H1 (cell line): ENCODE results near the gene PPP1R9A. TPM values are rescaled to one million over a fixed set of nuclear protein-coding genes. Genes with fewer than 3 reads are reported as not detected.

Experiments used
- CTCF ChIA-PET: fragments of 300-600 bp; sonication (Branson Sonifier 250); formaldehyde crosslinking; loops from one replicate; lab custom pipeline; 2021; ENCODE audit not compliant: partially characterized antibody; lab: Charles Lee
- POLR2A ChIA-PET: fragments of 300-600 bp; sonication (Branson Sonifier 250); formaldehyde crosslinking; loops from one replicate; lab custom pipeline; 2021; ENCODE audit warnings: inconsistent platforms; ENCODE audit not compliant: partially characterized antibody; lab: Charles Lee
- DNase-seq, 2 experiments: peaks; one replicate each; pipeline versions ENCODE4 v3.0.0 to v3.0.0-alpha.2; 2010 to 2022; ENCODE audit warnings: low spot score in 2 of 2, low read depth in 1 of 2, mixed read lengths in 1 of 2
- FAIRE-seq: peaks from 2 replicates; lab custom pipeline; 2011; peaks lifted over from hg19 to GRCh38; lab: Jason Lieb, UNC
- H2AFZ ChIP-seq: 2 replicates; pipeline ENCODE4 v1.8.1; 2012; ENCODE audit warnings: low read length, inconsistent platforms
- H2AK5ac ChIP-seq: 2 replicates; pipeline ENCODE4 v1.6.1; 2013; ENCODE audit warnings: low read depth, low read length
- H2BK120ac ChIP-seq: replicated peaks from 2 replicates; pipeline ENCODE3; 2013; ENCODE audit warnings: low read depth, low read length, inconsistent platforms
- H2BK12ac ChIP-seq: 2 replicates; pipeline ENCODE4 v1.6.1; 2013; ENCODE audit warnings: low read depth, low read length
- H2BK15ac ChIP-seq: 2 replicates; pipeline ENCODE4 v1.6.1; 2013; ENCODE audit warnings: low read length
- H2BK20ac ChIP-seq: 2 replicates; pipeline ENCODE4 v1.6.1; 2013; ENCODE audit warnings: low read length
- H2BK5ac ChIP-seq: 2 replicates; pipeline ENCODE4 v1.6.1; 2013; ENCODE audit warnings: low read depth, low read length
- H3K14ac ChIP-seq: 2 replicates; pipeline ENCODE4 v1.6.1; 2013; ENCODE audit warnings: inconsistent platforms; ENCODE audit not compliant: insufficient read length
- H3K18ac ChIP-seq: 2 replicates; pipeline ENCODE4 v1.6.1; 2013; ENCODE audit warnings: low read length; ENCODE audit errors: extremely low read depth
- H3K23ac ChIP-seq: 2 replicates; pipeline ENCODE4 v1.6.1; 2013; ENCODE audit warnings: inconsistent platforms; ENCODE audit not compliant: insufficient read length
- H3K23me2 ChIP-seq: 2 replicates; pipeline ENCODE4 v1.6.1; 2013; ENCODE audit warnings: low read depth, low read length
- H3K27ac ChIP-seq: 2 replicates; pipeline ENCODE4 v1.6.1; 2011; ENCODE audit warnings: low read depth, low read length, inconsistent platforms
- H3K27me3 ChIP-seq, 4 experiments: replicated peaks in 1 of 4; 1 replicate in 1 of 4; 2 replicates in 3 of 4; pipeline versions ENCODE4 v1.6.1 to v1.8.1; 2011 to 2013; ENCODE audit warnings: low read length in 3 of 4, mild to moderate bottlenecking in 3 of 4, inconsistent platforms in 2 of 4, mixed read lengths in 2 of 4, moderate library complexity in 1 of 4; ENCODE audit not compliant: control insufficient read depth in 3 of 4, insufficient read depth in 3 of 4; ENCODE audit errors: extremely low read depth in 1 of 4
- H3K36me3 ChIP-seq, 4 experiments: 2 replicates each; pipeline versions ENCODE4 v1.6.1 to v1.8.1; 2011 to 2013; ENCODE audit warnings: mild to moderate bottlenecking in 4 of 4, low read length in 3 of 4, moderate library complexity in 2 of 4, control low read depth in 1 of 4, inconsistent platforms in 1 of 4; ENCODE audit not compliant: insufficient read depth in 4 of 4, control insufficient read depth in 2 of 4
- H3K4ac ChIP-seq: replicated peaks from 2 replicates; pipeline ENCODE3; 2013; ENCODE audit warnings: low read length, low read depth, mixed read lengths, inconsistent platforms; ENCODE audit not compliant: insufficient read length
- H3K4me1 ChIP-seq, 4 experiments: replicated peaks in 1 of 4; 1 replicate in 1 of 4; 2 replicates in 3 of 4; pipeline versions ENCODE4 v1.6.1 to v1.8.1; 2011 to 2013; ENCODE audit warnings: low read length in 3 of 4, inconsistent platforms in 2 of 4, mixed read lengths in 1 of 4; ENCODE audit not compliant: insufficient read depth in 4 of 4, control insufficient read depth in 3 of 4
- H3K4me2 ChIP-seq, 2 experiments: 2 replicates each; pipeline versions ENCODE4 v1.6.1 to v1.8.1; 2011 to 2013; ENCODE audit warnings: low read depth in 2 of 2, low read length in 2 of 2, control low read depth in 1 of 2, inconsistent platforms in 1 of 2, mild to moderate bottlenecking in 1 of 2; ENCODE audit not compliant: insufficient read depth in 1 of 2
- H3K4me3 ChIP-seq, 4 experiments: fragments of 200-600, 300-600 bp in 1 of 4; sonication (generic), shearing (Covaris generic), sonication (Bioruptor Twin) in 1 of 4; 2 replicates each; pipeline versions ENCODE4 v1.5.1 to v1.8.1; 2011 to 2016; ENCODE audit warnings: low read length in 4 of 4, low read depth in 3 of 4, control low read depth in 2 of 4, inconsistent platforms in 2 of 4, mild to moderate bottlenecking in 2 of 4, mixed read lengths in 1 of 4, moderate library complexity in 1 of 4; ENCODE audit not compliant: insufficient read depth in 2 of 4; ENCODE audit errors: extremely low read depth in 1 of 4
- H3K56ac ChIP-seq: replicated peaks from 2 replicates; pipeline ENCODE3; 2013; ENCODE audit warnings: low read depth, mild to moderate bottlenecking, mixed read lengths, low read length, inconsistent platforms; ENCODE audit not compliant: insufficient read length
- H3K79me1 ChIP-seq: 2 replicates; pipeline ENCODE4 v1.6.1; 2013; ENCODE audit warnings: low read depth, low read length, control low read depth
- H3K79me2 ChIP-seq, 2 experiments: 2 replicates each; pipeline versions ENCODE4 v1.6.1 to v1.8.1; 2012 to 2013; ENCODE audit warnings: low read length in 2 of 2, mild to moderate bottlenecking in 2 of 2, inconsistent platforms in 1 of 2; ENCODE audit not compliant: insufficient read depth in 2 of 2, control insufficient read depth in 1 of 2
- H3K9ac ChIP-seq, 4 experiments: replicated peaks in 1 of 4; 1 replicate in 1 of 4; 2 replicates in 3 of 4; pipeline versions ENCODE4 v1.6.1 to v1.8.1; 2011 to 2013; ENCODE audit warnings: low read depth in 3 of 4, low read length in 3 of 4, control low read depth in 2 of 4, mild to moderate bottlenecking in 2 of 4, moderate library complexity in 2 of 4, inconsistent platforms in 1 of 4; ENCODE audit errors: extremely low read depth in 1 of 4
- H3K9me3 ChIP-seq, 2 experiments: 2 replicates each; pipeline versions ENCODE4 v1.6.1 to v1.8.1; 2012 to 2013; ENCODE audit warnings: mild to moderate bottlenecking in 2 of 2, moderate library complexity in 2 of 2, control low read depth in 1 of 2, inconsistent platforms in 1 of 2, low read depth in 1 of 2, low read length in 1 of 2, mixed read lengths in 1 of 2; ENCODE audit not compliant: insufficient read depth in 2 of 2
- H4K20me1 ChIP-seq, 2 experiments: replicated peaks in 1 of 2; 2 replicates each; pipeline versions ENCODE3 to v1.8.1; 2011 to 2013; ENCODE audit warnings: inconsistent platforms in 2 of 2, low read length in 2 of 2, mild to moderate bottlenecking in 1 of 2; ENCODE audit not compliant: insufficient read depth in 2 of 2, control insufficient read depth in 1 of 2
- H4K5ac ChIP-seq: 2 replicates; pipeline ENCODE4 v1.6.1; 2013; ENCODE audit warnings: low read length, low read depth, mixed read lengths, inconsistent platforms; ENCODE audit not compliant: insufficient read length
- H4K8ac ChIP-seq: 2 replicates; pipeline ENCODE4 v1.8.0; 2013; ENCODE audit warnings: mild to moderate bottlenecking, moderate library complexity, low read length, inconsistent platforms; ENCODE audit not compliant: insufficient read depth; ENCODE audit errors: extremely low read depth
- H4K91ac ChIP-seq: replicated peaks from 2 replicates; pipeline ENCODE3; 2013; ENCODE audit warnings: low read length, mixed read lengths, inconsistent platforms; ENCODE audit not compliant: insufficient read length
- BACH1 ChIP-seq: IDR thresholded peaks from 2 replicates; pipeline ENCODE4 v1.6.1; 2012; ENCODE audit warnings: low read length, improper control_type of control experiment
- BRCA1 ChIP-seq: IDR thresholded peaks from 2 replicates; pipeline ENCODE4 v1.6.1; 2012; ENCODE audit warnings: low read depth, low read length, improper control_type of control experiment
- CHD2 ChIP-seq: IDR thresholded peaks from 2 replicates; pipeline ENCODE4 v1.6.1; 2012; ENCODE audit warnings: low read length, improper control_type of control experiment
- EP300 ChIP-seq, 2 experiments: IDR thresholded peaks; 1 replicate in 1 of 2; 2 replicates in 1 of 2; pipeline ENCODE4 v1.6.1; 2011 to 2012; ENCODE audit warnings: low read depth in 2 of 2, low read length in 2 of 2, mild to moderate bottlenecking in 2 of 2, borderline replicate concordance in 1 of 2, inconsistent platforms in 1 of 2, moderate library complexity in 1 of 2
- GABPA ChIP-seq: IDR thresholded peaks from 2 replicates; pipeline ENCODE4 v1.6.1; 2011; ENCODE audit warnings: mild to moderate bottlenecking, low read length, moderate library complexity, borderline replicate concordance; ENCODE audit not compliant: insufficient read depth
- GTF2F1 ChIP-seq: IDR thresholded peaks from 2 replicates; pipeline ENCODE4 v1.6.1; 2012; ENCODE audit warnings: low read depth, low read length, improper control_type of control experiment, borderline replicate concordance
- KDM4A ChIP-seq: IDR thresholded peaks from one replicate; pipeline ENCODE4 v1.7.1; 2012; ENCODE audit warnings: low read depth, mild to moderate bottlenecking, moderate library complexity, low read length, inconsistent platforms; ENCODE audit not compliant: severe bottlenecking
- NRF1 ChIP-seq: IDR thresholded peaks from 2 replicates; pipeline ENCODE4 v1.6.1; 2011; ENCODE audit warnings: mild to moderate bottlenecking, low read depth, low read length, improper control_type of control experiment
- RNF2 ChIP-seq: fragments of 200-900, 300-1000 bp; sonication (generic); IDR thresholded peaks from 2 replicates; pipeline ENCODE4 v1.7.1; 2016; ENCODE audit warnings: borderline replicate concordance, low read depth, mild to moderate bottlenecking, antibody characterized with exemption, low read length; ENCODE audit not compliant: poor library complexity, severe bottlenecking; ENCODE audit errors: missing control alignments
- SP4 ChIP-seq: IDR thresholded peaks from 2 replicates; pipeline ENCODE4 v1.6.1; 2012; ENCODE audit warnings: low read length, inconsistent platforms
- WGBS, 2 experiments: shearing (Covaris generic) in 1 of 2; methylation state at CpG; one replicate each; pipeline versions ENCODE4 v1.1.6 to v1.1.7; 2013 to 2015; ENCODE audit warnings: low lambda C conversion rate in 2 of 2, mixed read lengths in 2 of 2, inconsistent platforms in 1 of 2, low coverage in 1 of 2, missing lambda C conversion rate in 1 of 2; ENCODE audit not compliant: insufficient replicate concordance in 2 of 2, insufficient coverage in 1 of 2, insufficient read length in 1 of 2; ENCODE audit errors: extremely low coverage in 1 of 2, missing lambda C conversion rate in 1 of 2; 5-methylcytosine and 5-hydroxymethylcytosine counted together
- polyA plus RNA-seq, 7 experiments: library from polyadenylated mRNA; depleted of rRNA in 3 of 7; stranded (reverse) in 5 of 7; unstranded in 2 of 7; fragments of >200 nt in 5 of 7; fragments of 200-250 nt in 2 of 7; gene quantifications; 1 replicate in 5 of 7; 2 replicates in 1 of 7; 4 replicates in 1 of 7; pipeline versions ENCODE4 v1.2.1 to v1.2.3, GENCODE V29; 2011 to 2013; ENCODE audit warnings: missing spikeins in 2 of 7, mixed read lengths in 2 of 7
- total RNA-seq: library from RNA; stranded (reverse); fragmentation: NEBNext Ultra II Directional; extraction: Animal tissue kit (Norgen Biotek cat#: 25700); gene quantifications from 2 replicates; pipeline ENCODE4 v1.2.1, GENCODE V29; 2021
- TF ChIP-seq, protein P1 (sequence below): IDR thresholded peaks from 2 replicates; pipeline ENCODE4 v1.6.1; 2011; ENCODE audit warnings: low read length, improper control_type of control experiment

The PPP1R9A gene
- total and polyA plus RNA-seq, 2 of the 8 experiments (the other 6 are each of a cell fraction or from before 2014, with no cell fraction given), result 3.0 to 20.3 TPM

DNA sequence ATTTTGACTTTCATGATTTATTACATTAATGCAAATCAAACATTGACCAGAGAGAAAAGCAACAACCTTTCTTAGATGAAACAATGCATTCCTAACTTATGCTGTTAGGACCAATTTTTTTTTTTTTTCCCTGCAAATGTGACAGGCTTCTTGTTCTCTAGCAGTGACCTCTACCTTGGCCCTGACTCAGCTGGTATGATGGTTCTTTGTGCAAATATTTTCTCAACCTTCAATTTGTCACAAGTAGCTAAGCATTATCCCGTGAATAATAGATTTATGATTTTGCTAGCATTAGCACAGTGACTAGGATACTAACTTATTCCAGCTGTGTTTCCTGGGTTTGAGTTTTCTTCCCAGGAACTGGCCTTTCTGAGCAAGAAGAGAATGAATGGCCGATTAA, 64.9 kb downstream of the PPP1R9A start:
- Histone ChIP-seq H3K36me3 (no peaks in the 10 kb centered on the region), H3K4ac (no peak overlapping the region), H2BK20ac (no peak overlapping the region), H3K79me2 (peaks cover 0 to 23% of the 10 kb centered on the region in 2 experiments; a peak in 3 of 4 replicates), H3K23me2 (no peaks in the 10 kb centered on the region), H3K23ac (no peak overlapping the region), H3K9me3 (no peaks in the 10 kb centered on the region), H3K27ac (no peak overlapping the region), H2BK5ac (no peak overlapping the region), H2BK12ac (no peak overlapping the region), H4K91ac (no peak overlapping the region), H3K79me1 (peaks cover 5% of the 10 kb centered on the region; the same call in 1 of the 2 replicates), H3K4me1 (peaks cover 4 to 10% (median 5%) of the 10 kb centered on the region in 4 experiments; a peak in 6 of 7 replicates), H3K4me2 (no peak overlapping the region), H4K5ac (no peak overlapping the region), H3K9ac (no peak overlapping the region), H3K4me3 (no peak overlapping the region), H4K8ac (no peak overlapping the region), H2BK120ac (no peak overlapping the region), H2AFZ (no peak overlapping the region), H3K14ac (no peak overlapping the region), H2AK5ac (no peak overlapping the region), H3K56ac (no peak overlapping the region), H4K20me1 (no peaks in the 10 kb centered on the region), H3K27me3 (no peaks in the 10 kb centered on the region), H2BK15ac (no peak overlapping the region), H3K18ac (no peak overlapping the region)
- ChIA-PET POLR2A (no interaction called here), CTCF (no interaction called here)
- no peak for DNase-seq
- no peak for TF ChIP-seq EP300 (IDR thresholded peaks at IDR 0.05; ENCODE audit: borderline replicate concordance in 1 of 2, low read depth in 2 of 2, low read length in 2 of 2)
- no peak for TF ChIP-seq CHD2
- no peak for TF ChIP-seq KDM4A
- TF ChIP-seq, protein P1, sequence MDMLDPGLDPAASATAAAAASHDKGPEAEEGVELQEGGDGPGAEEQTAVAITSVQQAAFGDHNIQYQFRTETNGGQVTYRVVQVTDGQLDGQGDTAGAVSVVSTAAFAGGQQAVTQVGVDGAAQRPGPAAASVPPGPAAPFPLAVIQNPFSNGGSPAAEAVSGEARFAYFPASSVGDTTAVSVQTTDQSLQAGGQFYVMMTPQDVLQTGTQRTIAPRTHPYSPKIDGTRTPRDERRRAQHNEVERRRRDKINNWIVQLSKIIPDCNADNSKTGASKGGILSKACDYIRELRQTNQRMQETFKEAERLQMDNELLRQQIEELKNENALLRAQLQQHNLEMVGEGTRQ, result no peak
- TF ChIP-seq GABPA, result no peak
- no peak for TF ChIP-seq GTF2F1
- no peak for TF ChIP-seq RNF2
- TF ChIP-seq NRF1, result no peak
- no peak for TF ChIP-seq SP4
- no peak for TF ChIP-seq BACH1
- TF ChIP-seq BRCA1, result no peak
- FAIRE-seq, result no peak
- 83% methylated on average over 2 of the region's 2 CpGs; no CpG with 5 or more reads in 1 of the 2 experiments for WGBS, 2 experiments
